ENCODE data around the gene CHGA.

DNA sequence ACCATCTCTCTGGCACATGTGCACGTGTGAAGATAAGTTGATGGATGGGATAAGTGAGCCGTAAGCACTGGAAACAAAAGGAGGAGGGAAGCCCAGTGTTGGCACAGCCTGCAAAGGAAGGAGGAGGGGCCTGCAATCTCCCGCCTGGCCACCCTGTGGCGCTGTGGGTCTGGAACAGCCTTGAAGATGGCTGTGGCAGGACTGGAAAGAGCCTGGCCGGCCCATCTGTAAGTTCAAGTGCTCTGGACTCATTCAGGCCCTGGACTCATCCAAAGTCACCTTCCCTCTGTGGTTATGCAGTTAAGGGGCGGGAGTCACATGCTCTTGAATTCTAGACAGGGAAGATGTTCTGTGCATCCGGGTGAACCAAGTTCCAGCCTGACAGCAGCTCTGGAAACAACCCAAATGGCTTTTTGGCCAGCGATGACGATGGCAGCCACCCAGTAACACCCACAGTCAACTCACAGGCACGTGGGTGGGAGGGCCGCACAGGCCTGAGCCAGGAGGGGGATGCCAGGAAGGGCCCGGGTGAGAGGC, 50.4 kb downstream of the CHGA start:
- TF ChIP-seq, protein P1, sequence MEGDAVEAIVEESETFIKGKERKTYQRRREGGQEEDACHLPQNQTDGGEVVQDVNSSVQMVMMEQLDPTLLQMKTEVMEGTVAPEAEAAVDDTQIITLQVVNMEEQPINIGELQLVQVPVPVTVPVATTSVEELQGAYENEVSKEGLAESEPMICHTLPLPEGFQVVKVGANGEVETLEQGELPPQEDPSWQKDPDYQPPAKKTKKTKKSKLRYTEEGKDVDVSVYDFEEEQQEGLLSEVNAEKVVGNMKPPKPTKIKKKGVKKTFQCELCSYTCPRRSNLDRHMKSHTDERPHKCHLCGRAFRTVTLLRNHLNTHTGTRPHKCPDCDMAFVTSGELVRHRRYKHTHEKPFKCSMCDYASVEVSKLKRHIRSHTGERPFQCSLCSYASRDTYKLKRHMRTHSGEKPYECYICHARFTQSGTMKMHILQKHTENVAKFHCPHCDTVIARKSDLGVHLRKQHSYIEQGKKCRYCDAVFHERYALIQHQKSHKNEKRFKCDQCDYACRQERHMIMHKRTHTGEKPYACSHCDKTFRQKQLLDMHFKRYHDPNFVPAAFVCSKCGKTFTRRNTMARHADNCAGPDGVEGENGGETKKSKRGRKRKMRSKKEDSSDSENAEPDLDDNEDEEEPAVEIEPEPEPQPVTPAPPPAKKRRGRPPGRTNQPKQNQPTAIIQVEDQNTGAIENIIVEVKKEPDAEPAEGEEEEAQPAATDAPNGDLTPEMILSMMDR (IDR thresholded peaks at IDR 0.05; ENCODE audit: insufficient read depth, low read length) = peak; percentile 19
- TF ChIP-seq POLR2AphosphoS5 (IDR thresholded peaks at IDR 0.05; ENCODE audit: low read depth) = no peak
- TF ChIP-seq, protein P2, sequence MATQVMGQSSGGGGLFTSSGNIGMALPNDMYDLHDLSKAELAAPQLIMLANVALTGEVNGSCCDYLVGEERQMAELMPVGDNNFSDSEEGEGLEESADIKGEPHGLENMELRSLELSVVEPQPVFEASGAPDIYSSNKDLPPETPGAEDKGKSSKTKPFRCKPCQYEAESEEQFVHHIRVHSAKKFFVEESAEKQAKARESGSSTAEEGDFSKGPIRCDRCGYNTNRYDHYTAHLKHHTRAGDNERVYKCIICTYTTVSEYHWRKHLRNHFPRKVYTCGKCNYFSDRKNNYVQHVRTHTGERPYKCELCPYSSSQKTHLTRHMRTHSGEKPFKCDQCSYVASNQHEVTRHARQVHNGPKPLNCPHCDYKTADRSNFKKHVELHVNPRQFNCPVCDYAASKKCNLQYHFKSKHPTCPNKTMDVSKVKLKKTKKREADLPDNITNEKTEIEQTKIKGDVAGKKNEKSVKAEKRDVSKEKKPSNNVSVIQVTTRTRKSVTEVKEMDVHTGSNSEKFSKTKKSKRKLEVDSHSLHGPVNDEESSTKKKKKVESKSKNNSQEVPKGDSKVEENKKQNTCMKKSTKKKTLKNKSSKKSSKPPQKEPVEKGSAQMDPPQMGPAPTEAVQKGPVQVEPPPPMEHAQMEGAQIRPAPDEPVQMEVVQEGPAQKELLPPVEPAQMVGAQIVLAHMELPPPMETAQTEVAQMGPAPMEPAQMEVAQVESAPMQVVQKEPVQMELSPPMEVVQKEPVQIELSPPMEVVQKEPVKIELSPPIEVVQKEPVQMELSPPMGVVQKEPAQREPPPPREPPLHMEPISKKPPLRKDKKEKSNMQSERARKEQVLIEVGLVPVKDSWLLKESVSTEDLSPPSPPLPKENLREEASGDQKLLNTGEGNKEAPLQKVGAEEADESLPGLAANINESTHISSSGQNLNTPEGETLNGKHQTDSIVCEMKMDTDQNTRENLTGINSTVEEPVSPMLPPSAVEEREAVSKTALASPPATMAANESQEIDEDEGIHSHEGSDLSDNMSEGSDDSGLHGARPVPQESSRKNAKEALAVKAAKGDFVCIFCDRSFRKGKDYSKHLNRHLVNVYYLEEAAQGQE (IDR thresholded peaks at IDR 0.05; ENCODE audit: insufficient replicate concordance, low read depth) = no peak
- no peak for TF ChIP-seq GABPA (IDR thresholded peaks at IDR 0.05; ENCODE audit: low read depth)

Data from HL-60 (cell line).